OCI-LY7 (cell line): ENCODE results near the gene RPP25. TPM values are rescaled to one million over a fixed set of nuclear protein-coding genes. Genes with fewer than 3 reads are reported as not detected.

ENCODE experiments used
- BruUV-seq: library from RNA; stranded (reverse); fragments of 400-500 nt; replicated peaks from 2 replicates; lab custom pipeline; 2021; lab: Mats Ljungman, UMichigan
- CTCF ChIA-PET: fragments of 300-600 bp; sonication (Branson Sonifier 250); formaldehyde crosslinking; loops from one replicate; lab custom pipeline; 2022; ENCODE audit warnings: antibody characterized with exemption; ENCODE audit not compliant: unreplicated experiment; lab: Charles Lee
- POLR2A ChIA-PET: fragments of 300-600 bp; sonication (Branson Sonifier 250); formaldehyde crosslinking; loops from one replicate; lab custom pipeline; 2022; ENCODE audit warnings: antibody characterized with exemption; lab: Charles Lee
- DNase-seq: peaks from one replicate; pipeline ENCODE4 v3.0.0-alpha.2; 2015; ENCODE audit warnings: low spot score
- H2AFZ ChIP-seq: fragments of 200-600 bp; sonication (generic), shearing (Covaris generic); 2 replicates; pipeline ENCODE4 v1.6.1; 2014; ENCODE audit warnings: mild to moderate bottlenecking, antibody characterized with exemption, low read length, moderate library complexity
- H3K27ac ChIP-seq: fragments of 200-600 bp; sonication (generic); 2 replicates; pipeline ENCODE4 v1.5.1; 2014; ENCODE audit warnings: mixed run types, low read depth, mild to moderate bottlenecking, moderate library complexity, low read length, inconsistent platforms; ENCODE audit not compliant: poor library complexity, severe bottlenecking
- H3K36me3 ChIP-seq: fragments of 200-600 bp; sonication (generic); 2 replicates; pipeline ENCODE4 v1.6.1; 2014; ENCODE audit warnings: mild to moderate bottlenecking, antibody characterized with exemption, low read length, moderate library complexity, mixed read lengths; ENCODE audit not compliant: insufficient read depth
- H3K4me1 ChIP-seq: fragments of 200-600 bp; sonication (generic); 2 replicates; pipeline ENCODE4 v1.5.1; 2014; ENCODE audit warnings: mild to moderate bottlenecking, low read length; ENCODE audit not compliant: insufficient read depth, poor library complexity, severe bottlenecking
- H3K4me2 ChIP-seq: fragments of 200-600 bp; sonication (generic); 2 replicates; pipeline ENCODE4 v1.6.1; 2014; ENCODE audit warnings: mild to moderate bottlenecking, low read length
- H3K4me3 ChIP-seq: fragments of 200-600 bp; sonication (generic); 2 replicates; pipeline ENCODE4 v1.5.1; 2014; ENCODE audit warnings: mild to moderate bottlenecking, low read depth, low read length; ENCODE audit not compliant: poor library complexity, severe bottlenecking
- H3K79me2 ChIP-seq: fragments of 200-600 bp; sonication (generic); 2 replicates; pipeline ENCODE4 v1.6.1; 2016; ENCODE audit warnings: low read depth, mild to moderate bottlenecking, low read length, moderate library complexity, mixed read lengths; ENCODE audit not compliant: insufficient read depth
- H3K9me2 ChIP-seq: fragments of 200-600 bp; sonication (generic); 2 replicates; pipeline ENCODE4 v1.6.1; 2016; ENCODE audit warnings: mild to moderate bottlenecking, low read length, mixed read lengths; ENCODE audit not compliant: insufficient read depth
- H3K9me3 ChIP-seq: fragments of 200-600 bp; sonication (generic); 2 replicates; pipeline ENCODE4 v1.6.1; 2014; ENCODE audit warnings: mild to moderate bottlenecking, mixed run types, low read length, mixed read lengths
- H4K20me1 ChIP-seq: fragments of 200-600 bp; sonication (generic); 2 replicates; pipeline ENCODE4 v1.6.1; 2014; ENCODE audit warnings: mild to moderate bottlenecking, antibody characterized with exemption, low read length, moderate library complexity, mixed read lengths; ENCODE audit not compliant: insufficient read depth
- CTCF ChIP-seq: fragments of 200-600 bp; sonication (generic); conservative IDR thresholded peaks from 2 replicates; pipeline ENCODE4 v1.5.1; 2014; ENCODE audit warnings: mild to moderate bottlenecking, antibody characterized with exemption, low read length, moderate library complexity, mixed read lengths
- EZH2phosphoT487 ChIP-seq: fragments of 200-600 bp; sonication (generic); IDR thresholded peaks from 2 replicates; pipeline ENCODE4 v1.6.1; 2018; ENCODE audit warnings: low read depth, borderline replicate concordance, mild to moderate bottlenecking, mixed run types, antibody characterized with exemption, low read length, moderate library complexity, mixed read lengths
- intact Hi-C: fragments of 100-400 bp; cut with micrococcal nuclease; formaldehyde crosslinking; loops from one replicate; pipeline ENCODE4 v1.10.0; 2022; ENCODE audit not compliant: unreplicated experiment
- total RNA-seq, 2 experiments: library from RNA; depleted of rRNA in 1 of 2; stranded (reverse); fragments of >200 nt in 1 of 2; shearing (Covaris generic) in 1 of 2; gene quantifications; 2 replicates each; pipeline ENCODE4 v1.2.3, GENCODE V29; 2014 to 2022

RPP25 gene
- total RNA-seq, 2 experiments from 2014 or later: 1.8 to 3.0 TPM

GRCh38 chr15:74951006-74951405 lies 5.6 kb downstream of the RPP25 start:
- H3K79me2 ChIP-seq: no peaks in the 10 kb centered on the region
- H3K4me1 ChIP-seq: peaks cover 29% of the 10 kb centered on the region
- CTCF ChIA-PET: interaction anchor here (0.9 to 1.5 kb wide), 4 partner anchors 10 to 49 kb away, joined by 3 to 7 read pairs (median 4); no protein-coding TSS in a partner anchor
- DNase-seq: no peak
- no peak overlapping the region for H3K27ac ChIP-seq
- no peak overlapping the region for H2AFZ ChIP-seq
- intact Hi-C loops: loop anchor here (2.0 kb wide), 1 partner anchor 318 kb away; no protein-coding TSS in a partner anchor
- no peak overlapping the region for H3K4me2 ChIP-seq
- H3K36me3 ChIP-seq: no peaks in the 10 kb centered on the region
- H3K4me3 ChIP-seq: no peak overlapping the region
- no peaks in the 10 kb centered on the region for H4K20me1 ChIP-seq
- POLR2A ChIA-PET: interaction anchor here (0.5 to 0.9 kb wide), 2 partner anchors 17 to 422 kb away, joined by 3 read pairs; no protein-coding TSS in a partner anchor
- no peaks in the 10 kb centered on the region for H3K9me2 ChIP-seq
- TF ChIP-seq CTCF (no peak), EZH2phosphoT487 (no peak)
- no TSS peak for BruUV-seq
- H3K9me3 ChIP-seq: no peaks in the 10 kb centered on the region

GRCh38 chr15:74950078-74950908 lies 6.3 kb downstream of the RPP25 start:
- POLR2A ChIA-PET: no interaction called here
- Histone ChIP-seq H3K4me2 (no peak overlapping the region), H3K4me3 (no peak overlapping the region), H2AFZ (no peak overlapping the region), H3K27ac (no peak overlapping the region), H3K4me1 (peaks cover 21% of the 10 kb centered on the region), H3K9me2 (no peaks in the 10 kb centered on the region), H3K79me2 (no peaks in the 10 kb centered on the region), H3K36me3 (no peaks in the 10 kb centered on the region), H4K20me1 (no peaks in the 10 kb centered on the region), H3K9me3 (no peaks in the 10 kb centered on the region)
- peak; percentile 80 for DNase-seq
- intact Hi-C loops: loop anchor here (1.0 to 2.0 kb wide), 4 partner anchors 49 to 317 kb away; no protein-coding TSS in a partner anchor
- BruUV-seq: no TSS peak
- CTCF ChIA-PET: interaction anchor here (0.9 to 1.5 kb wide), 4 partner anchors 11 to 49 kb away, joined by 3 to 7 read pairs (median 4); no protein-coding TSS in a partner anchor
- no peak for TF ChIP-seq EZH2phosphoT487
- peak; percentile 99 for TF ChIP-seq CTCF
